ENCODE data around the gene SNCAIP.

SNCAIP gene

DNA sequence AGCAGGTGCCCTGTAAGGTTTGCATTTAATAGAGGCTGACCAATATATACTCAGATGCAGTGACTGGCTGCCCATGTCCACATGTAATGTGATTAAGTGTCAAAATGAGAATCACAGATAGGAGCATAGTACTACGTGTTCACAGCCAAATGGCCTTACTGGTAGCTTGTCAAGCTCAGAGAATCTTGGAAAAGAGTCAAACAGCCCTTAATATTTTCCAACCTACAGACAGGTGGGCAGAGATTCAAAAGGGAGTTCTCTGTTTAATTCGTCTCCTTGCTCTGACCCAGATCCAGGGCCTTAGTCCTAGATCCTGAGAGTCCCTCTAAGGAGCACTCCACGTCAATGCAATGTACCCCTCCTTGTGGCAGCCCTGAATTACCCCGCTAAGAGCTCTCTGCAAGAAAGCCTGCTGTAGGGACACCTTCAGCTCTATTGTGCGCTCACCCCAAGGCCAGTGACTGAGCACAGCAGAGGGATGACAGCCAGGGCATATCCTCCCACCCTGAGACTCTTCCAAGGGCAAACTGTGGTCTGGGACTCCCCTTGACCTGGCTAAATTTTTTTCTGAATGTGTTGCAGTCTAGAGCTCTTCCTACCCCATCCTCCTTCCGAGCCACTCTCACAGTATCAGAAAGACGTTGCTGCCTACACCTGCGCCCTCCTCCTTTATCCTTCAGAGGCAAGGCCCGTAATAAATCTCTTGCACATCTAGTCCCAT is 159.2 kb downstream of the SNCAIP start:
- Histone ChIP-seq H3K27me3 (ENCODE audit: control insufficient read depth, insufficient read depth, low read length) (no peaks in the 10 kb centered on the region), H3K9ac (no peak overlapping the region)

DNA sequence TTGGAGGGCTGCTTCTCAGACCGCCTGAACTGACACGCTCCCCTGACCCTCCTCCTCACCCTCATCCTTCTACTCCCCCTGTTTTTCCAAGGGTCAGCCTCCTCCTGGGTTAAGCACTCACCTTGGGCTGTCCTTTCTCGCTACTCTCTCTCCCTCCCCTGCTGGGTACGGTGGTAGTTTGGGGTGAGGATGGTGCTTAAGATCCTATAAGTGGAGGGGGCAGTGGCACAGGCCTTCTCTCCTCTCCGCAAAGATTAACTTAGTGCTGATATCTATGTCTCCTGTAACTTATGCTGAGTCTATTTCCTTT is 159.7 kb downstream of the SNCAIP start:
- no peaks in the 10 kb centered on the region for H3K4me1 ChIP-seq
- no peak overlapping the region for H2AFZ ChIP-seq
- no peak overlapping the region for H3K4me3 ChIP-seq (ENCODE audit: low read depth, low read length)
- H3K27me3 ChIP-seq (ENCODE audit: control insufficient read depth, insufficient read depth, low read length), result no peaks in the 10 kb centered on the region
- H3K36me3 ChIP-seq (ENCODE audit: control insufficient read depth, insufficient read depth, low read length), result no peaks in the 10 kb centered on the region
- no peaks in the 10 kb centered on the region for H3K79me2 ChIP-seq
- H3K9me3 ChIP-seq (ENCODE audit: control insufficient read depth, low read length), result no peaks in the 10 kb centered on the region
- no peak overlapping the region for H3K27ac ChIP-seq
- no peak overlapping the region for H3K9ac ChIP-seq
- no peak overlapping the region for H3K4me2 ChIP-seq (ENCODE audit: low read length)
- no peak for TF ChIP-seq CTCF (IDR thresholded peaks at IDR 0.05)

More for the DNA sequence above, 159.2 kb downstream of the SNCAIP start:
- Histone ChIP-seq H3K9me3 (ENCODE audit: control insufficient read depth, low read length) (no peaks in the 10 kb centered on the region), H3K4me2 (ENCODE audit: low read length) (no peak overlapping the region), H3K79me2 (no peaks in the 10 kb centered on the region), H3K4me3 (ENCODE audit: low read depth, low read length) (no peak overlapping the region), H3K27ac (no peak overlapping the region), H2AFZ (no peak overlapping the region), H3K36me3 (ENCODE audit: control insufficient read depth, insufficient read depth, low read length) (no peaks in the 10 kb centered on the region), H3K4me1 (no peaks in the 10 kb centered on the region)
- TF ChIP-seq CTCF (IDR thresholded peaks at IDR 0.05), result no peak

GRCh38 chr5:122473138-122473843 is 161.3 kb downstream of the SNCAIP start:
- no peak overlapping the region for H3K27ac ChIP-seq
- no peaks in the 10 kb centered on the region for H3K36me3 ChIP-seq (ENCODE audit: control insufficient read depth, insufficient read depth, low read length)
- H3K4me3 ChIP-seq (ENCODE audit: low read depth, low read length), result no peak overlapping the region
- no peak overlapping the region for H3K9ac ChIP-seq
- H2AFZ ChIP-seq, result no peak overlapping the region
- H3K9me3 ChIP-seq (ENCODE audit: control insufficient read depth, low read length), result no peaks in the 10 kb centered on the region
- H3K4me1 ChIP-seq, result no peaks in the 10 kb centered on the region
- no peaks in the 10 kb centered on the region for H3K27me3 ChIP-seq (ENCODE audit: control insufficient read depth, insufficient read depth, low read length)
- H3K4me2 ChIP-seq (ENCODE audit: low read length), result no peak overlapping the region
- H3K79me2 ChIP-seq, result no peaks in the 10 kb centered on the region
- TF ChIP-seq CTCF (IDR thresholded peaks at IDR 0.05), result no peak

GRCh38 chr5:122473941-122474340 is 161.9 kb downstream of the SNCAIP start:
- Histone ChIP-seq H3K79me2 (no peaks in the 10 kb centered on the region), H3K27me3 (ENCODE audit: control insufficient read depth, insufficient read depth, low read length) (no peaks in the 10 kb centered on the region), H3K27ac (no peak overlapping the region), H3K9ac (no peak overlapping the region), H3K4me2 (ENCODE audit: low read length) (no peak overlapping the region), H3K9me3 (ENCODE audit: control insufficient read depth, low read length) (no peaks in the 10 kb centered on the region), H3K4me1 (no peaks in the 10 kb centered on the region), H3K36me3 (ENCODE audit: control insufficient read depth, insufficient read depth, low read length) (no peaks in the 10 kb centered on the region), H2AFZ (no peak overlapping the region), H3K4me3 (ENCODE audit: low read depth, low read length) (no peak overlapping the region)
- no peak for TF ChIP-seq CTCF (IDR thresholded peaks at IDR 0.05)

All from parathyroid adenoma (tissue), 2 donors.